Measurements from ENCODE around the gene RAB11FIP4. TPM values are rescaled to one million over a fixed set of nuclear protein-coding genes. Genes with fewer than 3 reads are reported as not detected.

The RAB11FIP4 gene
- total RNA-seq, 3 donors from 2014 or later (not counting 1 experiment from before 2014, with no cell fraction given) = 81.4 to 121 (median 102) TPM

DNA sequence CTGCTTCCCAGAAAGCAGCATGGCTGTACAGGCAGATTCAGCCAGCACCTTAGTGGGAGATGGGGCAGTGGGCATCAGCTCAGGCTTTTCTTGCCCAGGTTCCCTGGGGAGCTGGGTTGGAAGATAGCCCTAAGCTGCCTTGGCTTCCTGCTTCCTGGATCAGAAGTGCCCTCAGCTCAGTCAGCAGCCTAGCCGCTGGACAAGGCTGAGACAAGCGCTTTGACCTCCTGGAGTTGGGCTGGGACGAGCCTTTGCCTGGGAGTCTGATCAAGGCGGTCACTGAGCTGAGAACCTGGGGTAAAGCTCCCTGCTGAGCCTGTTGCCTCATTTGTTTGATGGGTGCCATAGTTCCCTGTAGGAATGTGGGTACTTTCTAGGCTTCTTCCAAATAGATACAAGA is 190.0 kb downstream of the RAB11FIP4 start:
- no peaks in the 10 kb centered on the region for H3K36me3 Mint-ChIP-seq
- no peak overlapping the region for H3K4me3 Mint-ChIP-seq
- H3K36me3 ChIP-seq (ENCODE audit: control insufficient read depth, insufficient read depth, low read length) = no peaks in the 10 kb centered on the region
- no peaks in the 10 kb centered on the region for H3K9me3 ChIP-seq (ENCODE audit: control insufficient read depth, insufficient read depth, low read length)
- WGBS (ENCODE audit: insufficient coverage) = 98% methylated on average over 4 of the region's 4 CpGs
- no peaks in the 10 kb centered on the region for H3K27me3 Mint-ChIP-seq (ENCODE audit: low read depth in 2 of 2)
- intact Hi-C loops (cut with micrococcal nuclease) = no loop called here
- no peaks in the 10 kb centered on the region for H3K27me3 ChIP-seq (ENCODE audit: control insufficient read depth, insufficient read depth, low read length)
- ATAC-seq = no peak
- DNase-seq = no peak
- TF ChIP-seq, protein P1, sequence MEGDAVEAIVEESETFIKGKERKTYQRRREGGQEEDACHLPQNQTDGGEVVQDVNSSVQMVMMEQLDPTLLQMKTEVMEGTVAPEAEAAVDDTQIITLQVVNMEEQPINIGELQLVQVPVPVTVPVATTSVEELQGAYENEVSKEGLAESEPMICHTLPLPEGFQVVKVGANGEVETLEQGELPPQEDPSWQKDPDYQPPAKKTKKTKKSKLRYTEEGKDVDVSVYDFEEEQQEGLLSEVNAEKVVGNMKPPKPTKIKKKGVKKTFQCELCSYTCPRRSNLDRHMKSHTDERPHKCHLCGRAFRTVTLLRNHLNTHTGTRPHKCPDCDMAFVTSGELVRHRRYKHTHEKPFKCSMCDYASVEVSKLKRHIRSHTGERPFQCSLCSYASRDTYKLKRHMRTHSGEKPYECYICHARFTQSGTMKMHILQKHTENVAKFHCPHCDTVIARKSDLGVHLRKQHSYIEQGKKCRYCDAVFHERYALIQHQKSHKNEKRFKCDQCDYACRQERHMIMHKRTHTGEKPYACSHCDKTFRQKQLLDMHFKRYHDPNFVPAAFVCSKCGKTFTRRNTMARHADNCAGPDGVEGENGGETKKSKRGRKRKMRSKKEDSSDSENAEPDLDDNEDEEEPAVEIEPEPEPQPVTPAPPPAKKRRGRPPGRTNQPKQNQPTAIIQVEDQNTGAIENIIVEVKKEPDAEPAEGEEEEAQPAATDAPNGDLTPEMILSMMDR (IDR thresholded peaks at IDR 0.05) = no peak
- no peaks in the 10 kb centered on the region for H3K9me3 Mint-ChIP-seq
- no peak overlapping the region for H3K27ac ChIP-seq (ENCODE audit: low read length)
- H3K4me3 ChIP-seq (ENCODE audit: low read length) = no peak overlapping the region
- peaks cover 9 to 21% of the 10 kb centered on the region in 2 donors for H3K4me1 Mint-ChIP-seq
- H3K27ac Mint-ChIP-seq = peak overlapping the region in 1 of 2 donors; percentile 72
- peaks cover 21% of the 10 kb centered on the region for H3K4me1 ChIP-seq (ENCODE audit: control insufficient read depth, insufficient read depth, low read length)

DNA sequence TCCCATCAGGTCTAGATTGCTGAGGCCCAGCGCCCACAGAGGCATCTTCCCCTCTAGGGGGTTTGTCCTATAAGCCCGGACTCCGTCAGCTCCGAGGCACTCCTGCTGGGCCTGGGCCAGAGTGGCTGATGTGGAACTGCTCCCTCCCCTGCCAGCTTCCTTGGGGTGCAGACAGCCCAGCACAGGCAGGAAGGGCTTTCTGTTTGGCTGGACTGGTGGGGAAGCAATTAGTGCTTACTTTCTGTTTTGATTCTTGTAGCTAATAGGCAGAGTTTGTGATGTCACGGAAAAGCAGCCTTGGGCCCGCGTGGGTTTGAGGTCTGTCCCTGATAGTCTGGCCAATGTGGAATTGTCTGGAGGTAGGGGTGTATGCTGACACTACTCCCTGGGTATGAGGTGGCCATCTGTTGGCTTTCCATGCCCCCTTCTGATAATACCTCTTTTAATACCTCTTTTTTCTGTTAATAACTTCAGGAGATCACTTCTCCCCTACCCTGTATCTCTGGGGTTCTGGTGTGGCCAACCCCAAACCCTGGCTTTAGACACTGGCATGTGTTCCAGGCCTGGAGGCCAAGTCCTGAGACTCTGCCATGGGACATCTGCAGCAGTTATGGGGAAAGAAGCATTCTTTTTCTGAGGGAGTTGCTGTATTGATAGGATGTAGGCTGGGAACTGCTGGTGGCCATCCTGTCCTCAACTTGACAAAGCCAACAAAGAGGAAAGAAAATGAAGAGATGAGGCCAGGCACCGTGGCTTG is 190.9 kb downstream of the RAB11FIP4 start:
- no peaks in the 10 kb centered on the region for H3K27me3 Mint-ChIP-seq (ENCODE audit: low read depth in 2 of 2)
- 42% methylated on average over 8 of the region's 8 CpGs for WGBS (ENCODE audit: insufficient coverage)
- peak overlapping the region; percentile 50 to 72 for H3K27ac Mint-ChIP-seq
- H3K4me1 Mint-ChIP-seq = peaks cover 9 to 21% of the 10 kb centered on the region in 2 donors
- no peaks in the 10 kb centered on the region for H3K36me3 Mint-ChIP-seq
- Histone ChIP-seq H3K9me3 (ENCODE audit: control insufficient read depth, insufficient read depth, low read length) (no peaks in the 10 kb centered on the region), H3K27ac (ENCODE audit: low read length) (no peak overlapping the region), H3K4me3 (ENCODE audit: low read length) (no peak overlapping the region), H3K4me1 (ENCODE audit: control insufficient read depth, insufficient read depth, low read length) (peaks cover 21% of the 10 kb centered on the region), H3K27me3 (ENCODE audit: control insufficient read depth, insufficient read depth, low read length) (no peaks in the 10 kb centered on the region), H3K36me3 (ENCODE audit: control insufficient read depth, insufficient read depth, low read length) (no peaks in the 10 kb centered on the region)
- no peaks in the 10 kb centered on the region for H3K9me3 Mint-ChIP-seq
- no peak overlapping the region for H3K4me3 Mint-ChIP-seq
- DNase-seq (no peak), ATAC-seq (peak; percentile 67 to 79 (median 70))
- TF ChIP-seq, protein P1 (IDR thresholded peaks at IDR 0.05) = no peak
- intact Hi-C loops (cut with micrococcal nuclease) = no loop called here

DNA sequence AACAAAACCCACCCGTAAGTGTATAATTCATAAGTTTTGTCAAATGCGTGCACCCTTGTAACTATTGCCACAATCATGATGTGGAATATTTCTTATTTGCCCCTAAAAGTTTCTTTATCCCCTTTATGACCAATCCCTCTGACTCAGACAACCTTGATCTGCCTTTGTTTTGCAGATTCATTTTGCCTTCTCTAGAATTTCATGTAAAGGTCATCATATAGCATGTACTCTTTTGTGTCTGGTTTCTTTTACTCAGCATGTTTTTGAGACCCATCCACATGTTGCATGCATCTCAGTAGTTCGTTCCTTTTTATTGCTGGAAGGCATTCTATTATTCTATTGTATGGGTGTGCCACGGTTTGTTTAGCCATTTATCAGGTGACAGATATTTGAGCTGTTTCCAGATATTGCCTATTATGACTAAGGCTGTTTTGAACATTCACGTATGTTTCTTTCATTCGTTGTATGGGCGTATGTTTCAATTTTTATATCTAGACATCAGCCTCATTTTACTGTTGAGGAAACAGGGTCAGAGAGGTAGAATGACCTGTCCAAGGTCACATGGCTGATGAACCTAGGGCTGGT is 192.4 kb downstream of the RAB11FIP4 start:
- Mint-ChIP-seq H3K9me3 (no peaks in the 10 kb centered on the region), H3K4me1 (peaks cover 9 to 21% of the 10 kb centered on the region in 2 donors), H3K4me3 (no peak overlapping the region), H3K36me3 (no peaks in the 10 kb centered on the region), H3K27ac (no peak overlapping the region), H3K27me3 (ENCODE audit: low read depth in 2 of 2) (no peaks in the 10 kb centered on the region)
- no peaks in the 10 kb centered on the region for H3K9me3 ChIP-seq (ENCODE audit: control insufficient read depth, insufficient read depth, low read length)
- H3K27ac ChIP-seq (ENCODE audit: low read length) = no peak overlapping the region
- TF ChIP-seq, protein P1 (IDR thresholded peaks at IDR 0.05) = no peak
- H3K4me1 ChIP-seq (ENCODE audit: control insufficient read depth, insufficient read depth, low read length) = peaks cover 21% of the 10 kb centered on the region
- H3K27me3 ChIP-seq (ENCODE audit: control insufficient read depth, insufficient read depth, low read length) = no peaks in the 10 kb centered on the region
- 75% methylated on average over 4 of the region's 7 CpGs for WGBS (ENCODE audit: insufficient coverage)
- DNase-seq (no peak), ATAC-seq (no peak)
- H3K36me3 ChIP-seq (ENCODE audit: control insufficient read depth, insufficient read depth, low read length) = no peaks in the 10 kb centered on the region
- intact Hi-C loops (cut with micrococcal nuclease) = no loop called here
- no peak overlapping the region for H3K4me3 ChIP-seq (ENCODE audit: low read length)

Measured in natural killer cell (primary cell).